DND-41 (cell line): ENCODE measurements around the gene SWAP70.

ENCODE experiments used
- CTCF ChIP-seq: IDR thresholded peaks from 2 replicates; pipeline ENCODE4 v1.5.1; 2012; ENCODE audit warnings: borderline replicate concordance, low read length, moderate library complexity, mild to moderate bottlenecking; ENCODE audit not compliant: poor library complexity, severe bottlenecking; ENCODE audit errors: extremely low read depth
- EZH2 ChIP-seq: IDR thresholded peaks from 3 replicates; pipeline ENCODE4 v1.6.1; 2012; ENCODE audit warnings: borderline replicate concordance, low read depth, mild to moderate bottlenecking, moderate library complexity, low read length, inconsistent platforms; ENCODE audit not compliant: severe bottlenecking

GRCh38 chr11:9726321-9727022 is 62.6 kb downstream of the SWAP70 start:
- no peak for TF ChIP-seq CTCF
- no peak for TF ChIP-seq EZH2
